Stomach (tissue), 9 donors: Measurements from ENCODE around the gene PSD2. TPM values are rescaled to one million over a fixed set of nuclear protein-coding genes. Genes with fewer than 3 reads are reported as not detected.

Experiments
- DNase-seq, 2 donors: peaks; one replicate each; pipeline versions ENCODE4 v3.0.0 to v3.0.0-alpha.2; 2013 to 2019
- H3K27ac ChIP-seq, 5 donors: fragments of 200-600 bp in 4 of 5; sonication (generic) in 4 of 5; one replicate each; pipeline ENCODE4 v1.5.1; 2013 to 2019; ENCODE audit warnings: mild to moderate bottlenecking in 1 of 5, moderate library complexity in 1 of 5
- H3K27me3 ChIP-seq, 3 donors: fragments of 200-600 bp; sonication (generic); one replicate each; pipeline ENCODE4 v1.5.1; 2017 to 2019; ENCODE audit warnings: mixed run types in 1 of 3
- H3K36me3 ChIP-seq, 4 donors: fragments of 200-600 bp; sonication (generic); 1 replicate in 3 of 4; 2 replicates in 1 of 4; pipeline ENCODE4 v1.5.1; 2016 to 2019
- H3K4me1 ChIP-seq, 4 donors: fragments of 200-600 bp; sonication (generic); one replicate each; pipeline ENCODE4 v1.5.1; 2016 to 2019
- H3K4me3 ChIP-seq, 4 donors: fragments of 200-600 bp; sonication (generic) in 3 of 4; one replicate each; pipeline ENCODE4 v1.5.1; 2016 to 2019; ENCODE audit warnings: mild to moderate bottlenecking in 1 of 4
- H3K9me3 ChIP-seq, 4 donors: fragments of 200-600 bp; sonication (generic); one replicate each; pipeline ENCODE4 v1.5.1; 2016 to 2019
- EP300 ChIP-seq: sonication (generic); formaldehyde crosslinking; IDR thresholded peaks from one replicate; pipeline ENCODE4 v1.6.1; 2017; ENCODE audit warnings: antibody characterized with exemption
- POLR2A ChIP-seq, 4 donors: fragments of 450-650 bp; IDR thresholded peaks; one replicate each; pipeline ENCODE4 v1.6.1; 2016; ENCODE audit warnings: antibody characterized with exemption in 4 of 4, control low read depth in 2 of 4, mild to moderate bottlenecking in 1 of 4, moderate library complexity in 1 of 4
- POLR2AphosphoS5 ChIP-seq, 3 donors: sonication (generic); formaldehyde crosslinking; IDR thresholded peaks; one replicate each; pipeline ENCODE4 v1.6.1; 2016; ENCODE audit warnings: antibody characterized with exemption in 3 of 3
- WGBS, 5 donors: extraction: QIAGEN DNeasy Blood & Tissue Kit in 3 of 5; methylation state at CpG; one replicate each; pipeline versions ENCODE4 v1.1.5 to v1.1.7; 2013 to 2018; 5-methylcytosine and 5-hydroxymethylcytosine counted together
- intact Hi-C: fragments of 100-400 bp; cut with DNase I; formaldehyde crosslinking; loops from one replicate; pipeline ENCODE4 v1.15.1; 2023; ENCODE audit warnings: low total_unique reads
- polyA plus RNA-seq, 3 donors: library from polyadenylated mRNA; stranded (reverse); fragments of 200-250 nt; gene quantifications; one replicate each; pipeline ENCODE4 v1.2.3, GENCODE V29; 2013
- total RNA-seq, 5 donors: library from RNA; depleted of rRNA; stranded (reverse); fragments of >200 nt; gene quantifications; one replicate each; pipeline versions ENCODE4 v1.1.0 to v1.2.3, GENCODE V29; 2014 to 2016
- TF ChIP-seq, protein P1 (sequence below), 7 experiments: fragments of 450-650 bp in 4 of 7; fragments of 200-600 bp in 3 of 7; sonication (generic) in 3 of 7; IDR thresholded peaks; one replicate each; pipeline ENCODE4 v1.5.1; 2016 to 2019; ENCODE audit warnings: antibody characterized with exemption in 7 of 7, control low read depth in 2 of 7, mild to moderate bottlenecking in 1 of 7
- donor health status: healthy with polysubstance abuse.
- donor health status: Bipolar disorder and iron deficiency.
- donor health status: healthy.

PSD2 gene
- total and polyA plus RNA-seq, 8 donors = 0.05 to 0.73 TPM; not detected in 6

DNA sequence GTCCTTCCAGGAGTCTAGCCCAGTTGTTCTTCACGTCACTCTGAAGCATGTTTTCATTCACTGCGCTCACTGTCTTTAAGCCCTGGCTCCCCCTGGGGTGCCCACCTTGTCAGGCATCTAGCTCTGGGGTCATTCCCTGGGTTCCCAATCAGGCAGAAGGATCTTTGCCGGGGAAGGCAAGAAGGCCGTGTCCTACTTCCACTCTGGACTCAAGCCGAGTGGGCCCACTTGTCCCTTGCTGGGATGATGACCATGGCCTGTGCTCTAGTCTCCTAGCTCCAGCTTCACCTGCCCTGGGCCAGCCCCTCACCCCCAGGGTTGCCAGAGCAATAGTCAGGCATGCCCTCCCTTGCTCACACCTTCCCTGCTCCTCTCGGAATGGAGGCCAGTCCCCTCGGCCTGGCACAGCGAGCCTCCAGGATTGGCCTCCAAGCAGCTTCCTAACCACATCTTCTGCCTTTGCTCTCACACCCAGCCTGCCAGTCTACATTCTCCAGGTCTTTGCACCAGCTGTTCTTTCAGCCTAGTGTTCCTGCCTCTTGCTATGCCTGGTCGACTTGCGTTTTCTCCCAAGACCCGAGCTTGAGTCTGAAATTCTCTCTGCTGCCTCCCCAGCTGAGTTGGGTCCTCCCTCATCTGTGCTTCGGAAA, 32.2 kb upstream of the PSD2 start:
- H3K9me3 ChIP-seq = no peaks in the 10 kb centered on the region
- TF ChIP-seq, protein P1, sequence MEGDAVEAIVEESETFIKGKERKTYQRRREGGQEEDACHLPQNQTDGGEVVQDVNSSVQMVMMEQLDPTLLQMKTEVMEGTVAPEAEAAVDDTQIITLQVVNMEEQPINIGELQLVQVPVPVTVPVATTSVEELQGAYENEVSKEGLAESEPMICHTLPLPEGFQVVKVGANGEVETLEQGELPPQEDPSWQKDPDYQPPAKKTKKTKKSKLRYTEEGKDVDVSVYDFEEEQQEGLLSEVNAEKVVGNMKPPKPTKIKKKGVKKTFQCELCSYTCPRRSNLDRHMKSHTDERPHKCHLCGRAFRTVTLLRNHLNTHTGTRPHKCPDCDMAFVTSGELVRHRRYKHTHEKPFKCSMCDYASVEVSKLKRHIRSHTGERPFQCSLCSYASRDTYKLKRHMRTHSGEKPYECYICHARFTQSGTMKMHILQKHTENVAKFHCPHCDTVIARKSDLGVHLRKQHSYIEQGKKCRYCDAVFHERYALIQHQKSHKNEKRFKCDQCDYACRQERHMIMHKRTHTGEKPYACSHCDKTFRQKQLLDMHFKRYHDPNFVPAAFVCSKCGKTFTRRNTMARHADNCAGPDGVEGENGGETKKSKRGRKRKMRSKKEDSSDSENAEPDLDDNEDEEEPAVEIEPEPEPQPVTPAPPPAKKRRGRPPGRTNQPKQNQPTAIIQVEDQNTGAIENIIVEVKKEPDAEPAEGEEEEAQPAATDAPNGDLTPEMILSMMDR (IDR thresholded peaks at IDR 0.05) = no peak
- TF ChIP-seq POLR2A (IDR thresholded peaks at IDR 0.05) (no peak), POLR2AphosphoS5 (IDR thresholded peaks at IDR 0.05) (no peak), EP300 (no peak)
- DNase-seq = peak in 1 of 2 donors; percentile 27
- H3K36me3 ChIP-seq = no peaks in the 10 kb centered on the region
- H3K4me3 ChIP-seq = no peak overlapping the region
- WGBS, 5 donors = 74 to 83% (median 78%) methylated on average over 12 of the region's 12 CpGs
- peaks cover 6 to 43% (median 20%) of the 10 kb centered on the region in 3 donors for H3K27me3 ChIP-seq
- peaks cover 8 to 28% (median 21%) of the 10 kb centered on the region in 4 donors for H3K4me1 ChIP-seq
- intact Hi-C loops = loop anchor here (10.0 kb wide), 1 partner anchor 69 kb away; no protein-coding TSS in a partner anchor
- no peak overlapping the region for H3K27ac ChIP-seq

DNA sequence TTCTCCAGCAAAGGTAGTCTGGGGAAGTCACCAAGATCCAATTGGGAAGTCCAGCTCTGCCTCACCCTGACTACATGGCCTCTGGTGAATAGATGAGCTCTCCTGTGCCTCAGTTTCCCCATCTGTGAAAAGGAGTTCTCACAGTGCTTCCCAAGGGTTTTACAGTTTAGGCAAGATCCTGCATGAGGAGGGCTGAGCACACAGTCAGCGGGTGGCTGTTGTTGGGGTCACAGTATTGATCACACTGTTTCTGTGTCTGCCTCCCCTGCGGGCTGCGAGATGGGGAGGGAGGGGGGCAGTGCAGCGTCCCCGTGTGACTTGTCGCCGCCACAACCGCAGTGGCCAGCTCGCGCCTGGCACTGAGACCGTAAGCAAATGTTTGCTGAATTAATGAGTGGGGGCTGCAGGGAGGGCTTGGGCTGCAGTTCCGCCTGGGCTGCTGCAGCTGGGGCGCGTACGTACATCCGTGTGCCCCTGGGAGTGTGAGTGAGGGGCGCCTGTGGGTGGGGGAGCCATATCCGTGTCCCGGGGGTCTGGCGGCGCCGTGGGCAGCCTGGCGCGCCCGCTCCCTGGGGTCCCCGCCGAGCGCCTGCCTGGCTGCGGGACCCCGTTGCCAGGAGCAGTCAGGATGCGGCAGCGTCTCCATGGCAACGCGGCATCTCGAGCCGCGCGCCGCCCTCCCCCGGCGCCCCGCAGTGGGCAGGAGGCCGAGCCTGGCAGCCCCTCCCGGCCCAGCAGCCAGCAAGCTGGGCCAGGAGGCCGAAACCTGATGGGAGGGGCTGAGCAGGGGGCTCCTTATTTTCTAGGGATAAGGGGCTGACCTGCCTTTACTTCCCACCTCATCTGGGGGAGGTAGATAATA, 31.4 kb upstream of the PSD2 start:
- intact Hi-C loops = loop anchor here (10.0 kb wide), 1 partner anchor 69 kb away; no protein-coding TSS in a partner anchor
- 7 to 25% (median 12%) methylated on average over 14 to 45 of the region's 45 CpGs for WGBS, 5 donors
- peak overlapping the region in 1 of 4 donors; percentile 19 for H3K4me3 ChIP-seq

DNA sequence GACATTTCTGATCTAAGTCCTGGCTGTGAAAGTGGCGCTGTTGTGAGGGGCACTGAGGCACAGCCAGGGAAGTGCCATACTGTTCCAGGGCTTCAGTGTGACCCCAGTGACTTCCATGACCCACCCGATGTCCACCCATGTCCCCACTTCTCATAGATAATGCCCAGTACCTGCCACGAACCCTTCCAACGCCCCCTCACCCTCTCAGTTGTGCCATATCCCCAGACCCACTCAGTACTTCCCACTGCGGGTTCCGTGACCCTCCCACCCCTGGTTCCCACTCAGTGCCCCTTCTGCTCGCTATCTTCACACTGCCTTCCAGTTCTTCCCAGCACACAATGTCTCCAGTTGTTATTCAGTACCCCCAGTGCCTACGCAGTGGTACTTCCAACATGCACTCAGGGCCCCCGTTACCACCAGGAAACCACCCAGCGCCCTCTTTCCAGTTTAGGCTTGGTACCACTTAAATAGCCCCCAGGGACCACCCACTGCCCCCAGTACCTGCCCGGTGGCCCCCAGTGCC, 30.7 kb upstream of the PSD2 start:
- H3K9me3 ChIP-seq = no peaks in the 10 kb centered on the region
- no peak overlapping the region for H3K27ac ChIP-seq
- WGBS, 5 donors = 44 to 56% (median 49%) methylated on average over 11 of the region's 11 CpGs
- peaks cover 8 to 32% (median 21%) of the 10 kb centered on the region in 4 donors for H3K4me1 ChIP-seq
- no peak for TF ChIP-seq EP300
- TF ChIP-seq, protein P1 (IDR thresholded peaks at IDR 0.05) = no peak
- H3K27me3 ChIP-seq = peaks cover 6 to 30% (median 20%) of the 10 kb centered on the region in 3 donors
- H3K36me3 ChIP-seq = no peaks in the 10 kb centered on the region
- DNase-seq = no peak
- intact Hi-C loops = loop anchor here (5.0 to 10.0 kb wide), 2 partner anchors 70 to 133 kb away; no protein-coding TSS in a partner anchor
- H3K4me3 ChIP-seq = peak overlapping the region in 1 of 4 donors; percentile 58

More for the DNA sequence above, 31.4 kb upstream of the PSD2 start:
- H3K27me3 ChIP-seq = peaks cover 6 to 36% (median 20%) of the 10 kb centered on the region in 3 donors
- H3K9me3 ChIP-seq = no peaks in the 10 kb centered on the region
- TF ChIP-seq, protein P1 (IDR thresholded peaks at IDR 0.05) = no peak
- TF ChIP-seq EP300 (no peak), POLR2A (IDR thresholded peaks at IDR 0.05) (no peak), POLR2AphosphoS5 (IDR thresholded peaks at IDR 0.05) (no peak)
- peaks cover 8 to 30% (median 21%) of the 10 kb centered on the region in 4 donors for H3K4me1 ChIP-seq
- no peak overlapping the region for H3K27ac ChIP-seq
- H3K36me3 ChIP-seq = no peaks in the 10 kb centered on the region
- DNase-seq = peak in 1 of 2 donors; percentile 84
